Astrocyte of the hippocampus (primary cell): ENCODE results near the gene DNASE1L1.

Experiments used
- DNase-seq: peaks from one replicate; pipeline ENCODE4 v3.0.0; 2011; ENCODE audit warnings: low read depth, low spot score

The DNASE1L1 gene

GRCh38 chrX:154409222-154409871, at the start of gene DNASE1L1:
DNASE1L1 (minus strand) TSS chrX:154409254; CDS start chrX:154405568, 3,686 bp downstream.
- DNase-seq: peak; percentile 95

GRCh38 chrX:154458116-154458953, 49.3 kb upstream of the DNASE1L1 start, which contains the start of gene PLXNA3:
PLXNA3 (plus strand) TSS chrX:154458281; CDS start chrX:154460184, 1,903 bp downstream.
- peak; percentile 76 for DNase-seq

GRCh38 chrX:154457491-154458115, 48.5 kb upstream of the DNASE1L1 start:
- DNase-seq: peak; percentile 60

- DNase-seq: no peak
Measured at GRCh38 chrX:154452823-154453222, 43.8 kb upstream of the DNASE1L1 start.

GRCh38 chrX:154450312-154450711, 41.3 kb upstream of the DNASE1L1 start:
- DNase-seq: no peak

GRCh38 chrX:154449618-154450017, 40.6 kb upstream of the DNASE1L1 start:
- DNase-seq: no peak

- no peak for DNase-seq
Measured at GRCh38 chrX:154448484-154448883, 39.4 kb upstream of the DNASE1L1 start.

GRCh38 chrX:154446430-154446829, 37.4 kb upstream of the DNASE1L1 start:
- DNase-seq: no peak

GRCh38 chrX:154445776-154446175, 36.7 kb upstream of the DNASE1L1 start:
- no peak for DNase-seq

GRCh38 chrX:154444755-154445246, 35.7 kb upstream of the DNASE1L1 start:
- DNase-seq: no peak

GRCh38 chrX:154443992-154444754, 35.1 kb upstream of the DNASE1L1 start, which contains the start of gene FAM50A:
FAM50A (plus strand) TSS chrX:154444141; CDS start chrX:154444236, 95 bp downstream.
- DNase-seq: peak; percentile 82

GRCh38 chrX:154443479-154443910, 34.4 kb upstream of the DNASE1L1 start:
- peak; percentile 28 for DNase-seq

GRCh38 chrX:154441984-154442707, 33.1 kb upstream of the DNASE1L1 start:
- no peak for DNase-seq

- no peak for DNase-seq
Measured at GRCh38 chrX:154441564-154441963, 32.5 kb upstream of the DNASE1L1 start.

- no peak for DNase-seq
Measured at GRCh38 chrX:154440623-154441357, 31.7 kb upstream of the DNASE1L1 start.

- no peak for DNase-seq
Measured at GRCh38 chrX:154439841-154440240, 30.8 kb upstream of the DNASE1L1 start.

- peak; percentile 20 for DNase-seq
Measured at GRCh38 chrX:154437971-154438893, 29.2 kb upstream of the DNASE1L1 start.

GRCh38 chrX:154436983-154437752, 28.1 kb upstream of the DNASE1L1 start, which contains the start of gene GDI1:
GDI1 (plus strand) TSS chrX:154437154; CDS start chrX:154437255, 101 bp downstream.
- DNase-seq: peak; percentile 78
